Stimulated activated CD4-positive, alpha-beta T cell treated with anti-CD3 and anti-CD28 coated beads, Interleukin-2, amount 100 ng/mL, for 48 hours (primary cell): ENCODE measurements around the gene KLK11.

Experiments used
- DNase-seq, 2 donors: peaks; one replicate each; pipeline ENCODE4 v3.0.0-alpha.2; 2020

Gene KLK11

DNA sequence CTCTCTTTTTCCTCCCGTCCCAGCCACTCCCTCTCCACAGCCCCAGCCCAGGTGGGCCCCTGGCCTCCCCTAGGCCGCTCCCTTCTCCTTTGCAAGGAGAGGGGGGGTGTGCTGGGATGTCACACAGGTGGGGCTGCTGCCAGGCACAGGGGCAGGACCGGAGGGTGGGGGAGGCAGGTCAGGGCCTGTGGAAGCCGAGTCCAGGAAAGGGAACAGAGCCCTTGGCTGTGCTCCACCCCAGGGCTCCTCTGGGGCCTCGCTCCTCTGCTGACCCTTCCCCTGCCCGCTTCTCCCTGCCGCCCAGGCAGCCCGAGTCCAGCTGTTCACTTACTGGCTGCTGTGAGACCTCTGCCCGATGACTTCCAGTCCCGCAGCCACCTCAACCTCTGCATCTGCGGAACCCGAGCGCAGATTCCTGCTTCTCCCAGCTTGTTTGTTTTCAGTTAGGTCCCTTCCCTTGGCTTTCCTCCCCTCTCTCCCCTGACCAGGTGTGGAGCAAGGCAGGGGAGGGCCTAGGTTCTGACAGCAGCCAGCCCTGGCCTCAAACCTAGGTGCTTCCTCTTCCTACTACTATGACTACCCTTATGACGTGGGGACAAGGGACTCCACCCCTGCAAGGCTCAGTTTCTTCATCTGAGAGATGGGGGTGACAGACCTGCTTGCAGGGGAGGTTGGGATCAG is 850 bp upstream of the KLK11 start:
- no peak for DNase-seq

DNA sequence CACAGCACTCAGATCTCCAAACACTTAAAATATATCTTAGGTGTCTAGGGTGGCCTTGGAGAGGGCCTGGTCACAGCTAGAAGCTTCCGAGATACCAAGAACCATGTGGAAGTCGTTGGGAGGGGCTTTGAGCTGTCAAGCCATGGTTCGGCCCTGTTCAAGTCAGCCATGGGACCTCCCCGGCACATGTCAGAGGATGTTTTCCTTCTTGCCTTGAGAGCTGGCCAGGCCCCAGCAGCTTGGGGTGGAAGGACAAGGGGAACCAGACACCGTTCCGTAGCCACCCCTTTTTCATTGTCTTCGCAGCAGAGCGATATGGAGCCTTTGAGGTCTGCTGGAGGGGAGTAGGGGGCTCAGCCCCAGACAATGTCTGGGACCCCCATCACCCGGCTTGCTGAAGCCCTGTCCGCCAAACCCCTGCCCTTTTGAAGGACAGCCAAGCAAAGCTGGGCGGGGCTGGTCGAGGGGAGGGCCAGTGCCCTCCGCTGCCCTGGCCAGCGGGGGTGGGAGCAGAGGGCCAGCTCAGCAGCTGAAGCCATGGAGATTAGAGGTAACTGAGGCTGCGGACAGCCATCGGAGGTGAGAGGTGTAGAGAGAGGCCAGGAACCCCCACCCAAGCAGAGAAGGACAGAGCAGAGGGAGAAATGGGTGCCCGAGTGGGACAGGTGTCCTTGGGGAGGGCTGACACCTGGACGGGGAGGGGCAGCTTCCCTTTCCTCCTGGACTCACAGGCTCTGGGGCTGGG is 435 bp downstream of the KLK11 start:
- DNase-seq: no peak

DNA sequence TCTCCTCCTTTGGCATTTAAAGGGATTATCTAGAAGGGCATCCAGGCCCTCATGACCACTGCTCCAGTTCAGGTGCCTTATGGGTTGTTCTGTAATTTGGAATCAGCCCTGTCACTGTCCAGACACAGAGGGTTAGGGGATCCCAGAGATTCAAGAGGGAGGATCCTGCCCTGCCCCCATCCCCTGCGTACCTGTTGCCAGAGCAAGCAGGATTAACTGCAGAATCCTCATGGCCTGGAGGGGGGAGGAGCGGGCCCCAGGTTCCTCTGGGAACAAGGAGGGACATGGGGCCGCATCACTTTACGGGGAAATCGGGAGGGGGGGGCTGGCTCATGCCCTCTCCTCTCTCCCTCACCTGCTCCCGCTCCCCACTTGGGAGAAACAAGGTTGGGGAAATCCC is 1.0 kb downstream of the KLK11 start:
- DNase-seq: no peak

DNA sequence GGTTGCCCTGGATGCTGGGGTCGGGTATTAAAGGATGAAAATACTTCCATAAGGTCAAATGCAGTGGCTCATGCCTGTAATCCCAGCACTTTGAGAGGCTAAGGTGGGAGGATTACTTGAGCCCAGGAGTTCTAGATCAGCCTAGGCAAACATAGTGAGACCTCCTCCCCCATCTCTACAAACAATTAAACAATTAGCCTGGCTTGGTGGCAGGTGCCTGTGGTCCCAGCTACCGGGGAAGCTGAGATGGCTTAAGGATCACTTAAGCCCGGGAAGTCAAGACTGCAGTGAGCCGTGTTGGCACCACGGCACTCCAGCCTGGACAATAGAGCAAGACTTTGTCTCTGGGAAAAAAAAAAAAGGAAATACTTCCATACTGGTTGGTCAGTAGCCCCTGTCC is 1.5 kb downstream of the KLK11 start:
- DNase-seq: no peak

DNA sequence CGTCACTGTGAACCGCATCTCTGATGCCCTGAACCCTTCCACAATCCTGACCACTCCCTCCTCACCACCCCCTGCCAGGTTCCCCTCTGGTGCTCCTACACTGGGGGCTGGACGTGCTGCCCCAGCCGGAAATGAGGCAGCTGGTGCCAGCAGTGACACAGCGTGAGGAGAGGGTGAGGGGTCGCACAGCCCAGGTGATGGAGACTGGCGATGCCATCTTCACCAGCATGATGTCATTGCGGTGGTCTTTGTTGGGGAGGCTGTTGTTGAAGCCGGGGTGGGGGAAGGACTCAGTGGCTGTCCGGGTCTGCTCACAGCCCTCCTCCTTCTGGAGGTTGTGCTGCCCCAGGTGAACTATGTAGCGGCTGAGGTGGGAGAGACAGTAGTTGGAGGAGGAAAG is 2.5 kb downstream of the KLK11 start:
- no peak for DNase-seq

DNA sequence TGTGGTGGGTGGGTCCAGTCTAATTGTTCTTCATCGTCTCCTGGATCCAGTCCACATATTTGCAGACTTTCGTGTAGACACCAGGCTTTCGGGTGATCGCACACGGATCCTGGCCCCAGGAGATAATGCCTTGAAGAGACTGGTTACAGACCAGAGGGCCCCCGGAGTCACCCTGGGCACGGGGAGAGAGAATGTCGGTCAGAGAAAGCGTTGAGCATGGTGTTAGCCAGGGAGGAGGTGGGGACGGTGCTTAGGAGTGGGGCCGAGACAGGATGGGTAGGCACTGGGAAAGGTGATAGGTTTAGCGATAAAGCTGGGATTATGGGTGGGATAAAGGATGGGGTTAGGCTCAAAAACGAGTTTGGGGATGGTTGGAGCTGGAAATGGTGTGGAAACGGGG is 3.9 kb downstream of the KLK11 start:
- DNase-seq: no peak

DNA sequence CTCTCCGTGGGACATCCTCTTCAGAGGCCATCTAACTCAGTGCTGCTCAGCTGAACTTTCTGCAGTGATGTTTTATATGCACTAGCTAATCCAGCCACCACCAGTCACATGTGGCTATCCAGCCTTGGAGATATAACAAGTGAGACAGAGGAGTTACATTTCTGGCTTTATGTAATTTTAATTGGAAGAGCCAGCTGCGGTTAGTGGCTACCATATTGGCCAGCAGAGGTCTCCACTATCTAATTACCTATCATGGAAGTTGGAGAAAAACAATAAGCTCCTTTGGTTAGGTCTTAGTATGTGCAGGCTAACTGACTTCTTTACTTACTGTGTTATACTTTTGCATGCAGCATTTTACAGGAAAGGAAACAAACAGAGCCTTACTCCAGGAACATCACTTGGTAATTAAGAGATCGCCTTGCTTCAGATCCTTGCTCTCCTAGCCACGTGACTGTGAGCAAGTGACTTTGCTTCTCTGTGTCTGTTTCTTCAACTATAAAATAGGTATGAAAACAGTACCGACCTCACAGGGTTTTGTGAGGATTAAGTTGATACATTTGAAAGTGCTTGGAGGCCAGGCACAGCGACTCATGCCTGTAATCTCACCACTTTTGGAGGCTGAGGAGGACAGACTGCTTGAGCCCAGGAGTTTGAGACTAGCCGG is 5.3 kb downstream of the KLK11 start:
- no peak for DNase-seq

DNA sequence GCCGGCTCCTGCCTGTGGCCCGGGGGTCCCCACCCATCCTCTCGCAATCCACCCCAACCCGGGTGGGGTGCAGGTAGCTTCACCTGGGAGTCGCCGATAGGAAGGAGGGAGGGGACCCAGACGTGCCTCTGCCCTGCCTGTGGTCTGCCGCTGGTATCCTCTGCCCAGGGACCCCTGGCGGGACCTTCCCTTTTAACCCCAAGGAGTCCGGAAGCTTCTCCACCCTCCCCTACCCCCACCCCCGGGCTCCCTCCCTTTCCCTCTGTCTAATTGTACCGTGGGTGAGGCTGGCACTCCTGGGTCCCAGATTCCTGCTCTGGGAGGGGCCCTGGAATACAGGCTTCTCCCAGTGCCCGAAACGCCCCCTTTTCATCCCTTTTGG is 6.9 kb downstream of the KLK11 start, which contains the start of gene KLK10:
KLK10 (minus strand) TSS at position 166 of the 382 bp plus-strand sequence. CDS start 579 bp downstream, outside the sequence.
- no peak for DNase-seq

DNA sequence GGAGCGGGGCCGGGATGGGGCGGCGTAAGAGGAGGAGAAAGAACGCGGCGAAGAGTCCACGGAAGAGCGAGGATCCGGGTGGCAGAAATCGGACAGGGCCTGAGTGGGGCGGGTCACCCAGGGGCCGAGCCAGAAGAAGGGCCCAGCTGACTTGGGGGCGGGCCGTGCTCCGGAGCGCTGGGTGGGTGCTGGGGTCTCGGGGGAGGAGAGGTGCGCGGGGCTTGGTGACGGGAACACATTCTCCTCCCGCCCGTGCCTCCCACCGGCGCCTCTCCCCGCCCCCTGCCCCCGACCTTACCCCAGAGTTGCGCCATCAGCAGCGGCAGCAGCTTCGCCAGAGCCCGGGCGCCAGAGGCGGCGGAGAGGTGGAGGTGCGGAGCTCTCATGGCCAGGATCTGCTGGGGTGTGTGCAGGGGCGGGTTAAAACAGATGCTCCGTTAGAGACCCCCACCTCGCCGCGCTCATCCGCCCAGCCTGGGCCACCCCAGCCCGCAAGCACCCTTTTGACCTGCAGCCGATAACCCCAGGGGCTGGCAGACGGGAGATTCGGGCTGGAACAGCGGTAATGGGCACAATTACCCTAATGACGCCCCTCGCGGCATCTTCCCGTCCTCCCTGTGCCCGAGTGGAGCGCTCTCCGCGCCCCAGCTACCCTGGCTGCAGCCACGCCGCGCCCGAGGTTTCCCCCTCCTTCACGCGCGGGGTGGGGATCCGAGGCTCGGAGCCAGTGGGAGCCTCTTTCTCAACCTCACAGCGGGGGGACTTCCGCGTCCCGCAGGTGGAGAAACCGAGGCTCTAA is 7.5 kb downstream of the KLK11 start:
- no peak for DNase-seq

DNA sequence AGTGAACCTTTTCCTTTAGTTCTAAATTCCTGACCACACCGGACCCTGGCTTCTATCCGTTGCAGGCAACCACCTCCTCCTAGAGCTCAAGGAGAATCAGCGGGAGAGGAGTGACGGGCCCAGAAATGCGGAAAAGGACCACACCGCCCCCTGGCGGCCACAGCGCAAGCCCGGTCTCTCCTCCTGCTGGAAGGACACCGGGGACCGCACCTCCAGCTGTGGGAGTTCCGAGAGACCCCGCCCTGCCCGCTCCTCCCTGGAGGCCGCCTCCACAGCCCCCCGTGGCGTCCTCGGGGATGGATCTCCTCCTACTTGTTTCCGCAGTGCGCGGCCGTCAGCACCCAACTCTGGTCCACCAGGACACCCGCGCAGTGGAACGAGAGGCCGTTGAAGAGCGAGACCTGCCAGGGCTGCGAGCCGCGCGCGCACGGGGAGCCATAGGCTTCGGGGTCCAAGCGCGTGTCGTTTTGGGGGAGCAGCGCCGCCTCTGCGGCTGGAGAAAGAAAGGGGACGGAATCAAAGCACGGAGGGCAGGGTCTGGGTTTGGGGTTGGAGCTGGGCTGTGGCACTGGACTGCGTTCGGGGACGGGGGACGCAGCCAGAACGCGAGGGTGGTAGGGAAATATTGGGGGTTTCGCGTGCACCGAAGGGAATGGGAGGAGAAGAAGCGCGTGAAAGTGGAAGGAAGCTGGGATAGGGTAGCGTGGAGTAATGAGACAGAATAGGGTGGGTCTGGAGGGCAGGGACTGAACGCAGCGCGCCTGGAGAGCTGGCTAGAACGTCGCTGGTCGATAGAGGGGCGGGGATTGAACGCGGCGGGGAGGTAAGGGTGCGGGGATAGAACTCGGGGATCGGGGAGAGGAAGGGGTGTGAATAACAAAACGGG is 9.4 kb downstream of the KLK11 start:
- peak; percentile 48 to 63 for DNase-seq

DNA sequence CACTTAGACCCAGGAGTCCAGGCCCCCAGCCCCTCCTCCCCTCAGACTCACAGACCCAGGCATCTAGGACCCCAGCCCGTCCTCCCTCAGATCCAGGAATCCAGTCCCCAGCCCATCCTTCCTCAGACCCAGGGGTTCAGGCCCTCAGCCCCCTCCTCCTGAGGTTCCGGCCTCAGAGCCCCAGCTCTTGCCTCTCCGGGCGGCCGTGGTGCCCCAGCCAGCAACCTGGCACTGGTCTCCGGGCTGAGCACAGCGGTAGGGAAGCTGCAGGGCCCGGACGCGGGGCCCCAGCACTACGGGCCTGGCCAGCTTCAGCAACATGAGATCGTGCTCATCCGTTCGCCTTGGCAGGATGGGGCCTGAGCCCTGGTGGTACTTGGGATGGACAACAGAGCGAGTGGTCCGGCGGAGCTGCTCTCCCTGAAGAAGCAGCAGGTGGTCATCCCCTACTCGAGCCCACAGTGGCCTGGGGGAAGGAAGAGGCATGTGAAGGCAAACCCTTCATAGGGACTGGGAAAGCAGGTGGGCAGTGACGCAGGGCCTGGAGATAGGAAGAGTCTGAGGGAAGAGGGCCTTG is 10.6 kb downstream of the KLK11 start:
- no peak for DNase-seq

DNA sequence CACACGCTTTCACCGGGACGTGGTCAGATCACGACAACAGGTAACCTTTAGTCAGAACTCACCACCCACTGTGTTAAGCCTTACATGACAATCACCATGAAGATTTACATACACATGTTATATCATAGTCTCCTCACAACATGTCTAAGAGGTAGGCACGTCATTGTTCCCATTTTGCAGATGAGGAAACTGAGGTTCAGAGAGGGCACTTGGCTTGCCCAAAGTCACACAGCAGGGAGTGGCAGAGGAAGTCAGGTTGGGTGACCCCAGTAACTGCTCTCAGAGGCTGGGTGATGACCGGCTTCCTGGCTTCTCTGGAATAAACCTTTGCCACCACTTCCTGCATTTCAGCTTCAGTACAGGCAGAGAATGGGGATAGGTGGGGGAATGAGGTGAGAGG is 12.2 kb downstream of the KLK11 start:
- no peak for DNase-seq

DNA sequence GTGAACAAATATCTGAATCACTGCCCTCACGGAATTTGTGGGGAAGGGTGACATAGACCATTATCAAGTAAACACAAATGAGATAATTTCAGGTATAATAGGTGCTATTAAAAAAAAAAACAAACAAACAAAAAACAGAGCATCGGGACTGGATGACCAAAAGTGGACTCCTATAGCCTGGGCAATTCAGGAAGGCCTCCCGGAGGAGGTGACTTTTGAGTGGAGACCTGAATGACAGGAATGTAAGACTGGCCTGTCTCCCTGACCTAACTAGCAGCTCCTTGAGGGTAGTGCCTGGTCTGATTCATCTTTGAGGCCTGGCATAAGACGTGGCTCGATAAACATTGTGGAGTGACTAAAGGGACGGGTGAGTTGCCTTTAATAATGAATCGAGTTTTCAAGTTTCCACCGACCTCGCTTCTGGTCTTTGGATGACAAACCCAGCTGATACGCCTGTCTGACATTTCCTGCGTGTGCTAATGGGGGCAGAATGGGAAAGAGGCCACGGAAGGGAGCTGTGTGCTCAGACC is 13.7 kb downstream of the KLK11 start:
- no peak for DNase-seq

DNA sequence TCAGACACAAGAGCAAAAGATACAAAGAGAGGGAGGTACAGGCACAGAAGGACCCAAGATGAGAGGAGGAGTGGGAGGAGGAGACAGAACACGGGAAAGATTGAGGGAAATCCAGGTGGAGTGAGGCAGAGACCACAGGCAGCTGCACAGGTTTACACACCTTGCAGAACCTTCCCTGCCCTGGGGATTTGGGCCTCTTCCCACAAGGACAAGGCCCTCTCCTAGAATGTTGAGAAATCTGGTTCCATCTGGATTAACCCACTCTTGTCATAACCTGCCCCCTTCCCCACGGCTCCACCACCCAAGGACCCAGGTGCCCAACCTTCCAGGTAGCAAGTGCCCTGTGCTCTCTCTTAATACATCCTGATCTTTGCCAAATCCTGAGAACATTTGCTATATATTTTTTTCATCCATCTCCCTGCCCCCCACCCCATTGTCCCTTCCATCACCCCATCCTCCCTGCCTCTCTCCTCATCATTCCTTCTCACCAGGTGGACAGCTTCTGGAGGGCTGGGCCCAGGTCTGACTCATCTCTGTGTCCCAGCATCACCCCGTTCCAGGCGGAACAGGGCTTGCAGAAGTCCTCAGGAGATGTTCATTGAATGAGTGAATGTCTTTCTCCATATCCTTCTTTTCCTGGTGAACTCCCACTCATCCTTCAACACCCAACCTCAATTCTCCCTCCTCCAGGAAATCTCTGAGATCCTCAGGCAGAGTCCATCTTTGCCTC is 16.2 kb downstream of the KLK11 start:
- no peak for DNase-seq

DNA sequence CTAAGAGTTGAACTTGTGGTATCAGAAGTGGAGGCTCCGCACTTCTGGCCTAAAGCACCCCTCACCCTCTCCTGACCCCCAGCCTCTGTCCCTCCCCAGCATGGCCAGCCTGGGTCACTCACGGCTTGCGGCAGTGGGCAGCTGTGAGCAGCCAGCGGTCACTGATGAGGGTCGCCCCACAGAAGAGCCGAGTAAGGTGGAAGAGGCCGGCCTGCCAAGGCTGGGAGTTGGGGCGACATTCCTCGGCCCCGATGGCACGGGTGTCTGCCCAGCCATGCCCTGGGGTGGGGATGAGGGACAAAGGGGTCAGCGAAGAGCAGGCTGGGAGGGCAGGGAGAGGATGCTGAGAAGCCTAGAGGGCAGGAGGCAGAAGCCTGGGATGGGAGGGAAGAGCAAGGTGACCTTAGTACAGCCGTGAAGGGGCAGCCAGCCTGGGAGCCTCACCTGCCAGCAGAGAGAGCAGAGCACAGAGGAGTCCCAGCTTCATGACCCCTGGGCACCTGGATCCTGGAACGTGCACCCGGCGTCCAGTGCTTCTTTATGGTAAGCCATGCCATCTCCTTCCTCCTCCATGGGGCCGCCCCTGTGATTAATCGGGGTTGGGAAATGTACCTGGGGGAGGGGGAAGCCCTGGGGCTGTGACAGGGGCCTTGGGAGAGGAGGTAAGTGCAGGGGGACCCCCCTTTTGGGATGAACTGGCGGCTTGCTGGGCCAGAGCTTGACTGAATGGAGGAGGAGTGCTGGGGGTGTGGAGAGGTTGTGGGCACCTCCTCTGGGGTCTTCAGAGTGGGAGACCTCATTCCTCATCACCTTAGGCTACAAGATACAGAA is 17.1 kb downstream of the KLK11 start:
- DNase-seq: no peak

DNA sequence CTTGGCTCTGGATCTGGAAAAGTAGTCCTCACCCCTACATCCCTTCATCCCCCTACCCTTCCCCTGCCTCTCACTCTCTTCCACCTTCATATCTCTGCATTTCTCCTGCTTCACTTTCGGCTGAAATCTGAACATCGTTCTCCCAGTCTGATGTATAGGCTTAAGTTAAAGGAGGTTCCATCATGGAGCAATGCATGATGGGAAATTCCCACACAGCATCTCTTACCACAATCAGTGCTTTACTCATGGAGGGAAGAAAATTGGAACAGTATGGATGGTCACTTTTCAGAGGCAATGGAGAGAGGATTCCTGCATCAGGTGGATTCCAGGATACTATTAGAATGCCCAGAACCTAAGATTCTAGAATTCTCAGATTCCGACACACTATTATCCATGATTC is 18.9 kb downstream of the KLK11 start:
- DNase-seq: no peak

DNA sequence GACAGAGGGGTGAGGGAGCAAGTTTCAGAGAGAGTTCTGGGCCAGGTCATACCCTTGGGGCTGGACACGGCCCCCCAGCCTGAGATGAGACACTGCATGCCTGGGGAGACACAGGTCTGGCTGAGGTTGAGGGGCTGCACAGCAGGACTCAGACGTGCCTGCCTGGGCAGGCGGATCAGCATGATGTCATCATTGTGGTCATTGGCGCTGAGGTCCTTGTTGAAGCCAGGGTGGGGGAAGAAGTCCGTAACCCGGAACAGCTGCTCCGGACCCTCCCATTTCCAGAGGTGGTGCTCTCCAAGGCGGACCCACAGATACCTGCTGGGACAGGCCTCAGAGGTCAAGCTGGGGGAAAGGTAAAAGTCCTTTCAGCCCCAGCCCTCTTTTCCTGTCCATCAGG is 20.0 kb downstream of the KLK11 start:
- no peak for DNase-seq

DNA sequence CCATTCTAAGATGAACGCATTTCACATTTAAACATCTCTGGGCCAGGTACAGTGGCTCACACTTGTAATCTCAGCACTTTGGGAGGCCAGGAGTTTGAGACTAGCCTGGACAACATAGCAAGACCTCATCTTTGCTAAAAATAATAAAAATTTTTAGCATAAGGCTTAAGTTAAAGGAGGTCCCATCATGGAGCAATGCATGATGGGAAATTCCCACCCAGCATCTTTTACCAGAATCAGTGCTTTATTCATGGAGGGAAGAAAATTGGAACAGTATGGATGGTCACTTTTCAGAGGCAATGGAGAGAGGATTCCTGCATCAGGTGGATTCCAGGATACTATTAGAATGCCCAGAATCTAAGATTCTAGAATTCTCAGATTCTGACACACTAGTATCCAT is 21.2 kb downstream of the KLK11 start:
- DNase-seq: no peak

DNA sequence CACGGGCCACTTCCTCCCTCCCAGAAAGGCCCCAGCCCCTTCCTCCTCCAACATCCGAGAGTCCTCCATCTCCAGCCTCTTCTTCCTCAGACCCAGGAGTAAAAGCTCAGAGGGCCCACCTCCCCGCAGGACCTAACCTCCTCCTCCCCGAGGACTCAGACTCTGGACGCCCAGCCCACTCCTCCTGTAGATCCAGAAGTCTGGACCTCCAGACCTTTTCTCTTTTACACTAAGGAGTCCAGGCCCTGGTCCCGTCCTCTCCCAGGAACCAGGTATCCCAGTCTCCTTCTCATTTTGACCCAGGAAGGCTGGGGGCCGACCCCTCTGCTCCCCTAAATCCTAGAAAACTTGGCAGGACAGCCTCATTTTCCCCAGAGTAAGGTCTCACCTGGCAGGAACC is 23.1 kb downstream of the KLK11 start:
- DNase-seq: no peak
